Measurements from ENCODE around the gene DDX27. TPM values are rescaled to one million over a fixed set of nuclear protein-coding genes. Genes with fewer than 3 reads are reported as not detected.

Gene DDX27
- total and polyA plus RNA-seq, 9 of the 15 experiments (the other 6 are each of a cell fraction or from before 2014, with no cell fraction given): 17.9 to 79.3 (median 57.0) TPM

GRCh38 chr20:49287555-49288249 is 68.5 kb downstream of the DDX27 start (continued):
- TF ChIP-seq, protein P1, sequence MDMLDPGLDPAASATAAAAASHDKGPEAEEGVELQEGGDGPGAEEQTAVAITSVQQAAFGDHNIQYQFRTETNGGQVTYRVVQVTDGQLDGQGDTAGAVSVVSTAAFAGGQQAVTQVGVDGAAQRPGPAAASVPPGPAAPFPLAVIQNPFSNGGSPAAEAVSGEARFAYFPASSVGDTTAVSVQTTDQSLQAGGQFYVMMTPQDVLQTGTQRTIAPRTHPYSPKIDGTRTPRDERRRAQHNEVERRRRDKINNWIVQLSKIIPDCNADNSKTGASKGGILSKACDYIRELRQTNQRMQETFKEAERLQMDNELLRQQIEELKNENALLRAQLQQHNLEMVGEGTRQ (CRISPR knock-in tag; IDR thresholded peaks at IDR 0.05): peak; percentile 76
- TF ChIP-seq L3MBTL2 (IDR thresholded peaks at IDR 0.05): peak; percentile 33; the same call in 1 of the 2 replicates
- peak; percentile 47; the same call in 1 of the 2 replicates for TF ChIP-seq DPF2 (IDR thresholded peaks at IDR 0.05)
- TF ChIP-seq HNRNPUL1 (IDR thresholded peaks at IDR 0.05; ENCODE audit: low read length): peak; percentile 67; the same call in 1 of the 2 replicates
- TF ChIP-seq, protein P2, sequence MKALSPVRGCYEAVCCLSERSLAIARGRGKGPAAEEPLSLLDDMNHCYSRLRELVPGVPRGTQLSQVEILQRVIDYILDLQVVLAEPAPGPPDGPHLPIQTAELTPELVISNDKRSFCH (CRISPR knock-in tag; IDR thresholded peaks at IDR 0.05): no peak
- TF ChIP-seq, protein P2 (tag; IDR thresholded peaks at IDR 0.05): peak; percentile 96
- TF ChIP-seq POLR2B (IDR thresholded peaks at IDR 0.05; ENCODE audit: low read depth, partially characterized antibody): peak; percentile 10
- no peak for TF ChIP-seq BCOR (IDR thresholded peaks at IDR 0.05)
- TF ChIP-seq ZFP1 (CRISPR knock-in tag; IDR thresholded peaks at IDR 0.05): no peak
- 0 out of 2 replicates have a peak, but pooled peaks have one; percentile 8 for TF ChIP-seq E2F1 (CRISPR knock-in tag; IDR thresholded peaks at IDR 0.05)
- peak; percentile 36; the same call in 1 of the 2 replicates for TF ChIP-seq IRF9 (tag; IDR thresholded peaks at IDR 0.05)
- peak; percentile 15 for TF ChIP-seq SMAD1 (IDR thresholded peaks at IDR 0.05; ENCODE audit: low read depth, low read length, partially characterized antibody)
- peak in 1 of 3 experiments; percentile 26 for TF ChIP-seq YY1 (IDR thresholded peaks at IDR 0.05; ENCODE audit: borderline replicate concordance in 1 of 3, control insufficient read depth in 1 of 3, extremely low read depth in 1 of 3, insufficient read depth in 3 of 3, insufficient read length in 1 of 3, insufficient replicate concordance in 2 of 3, low read depth in 1 of 3, low read length in 2 of 3)
- peak; percentile 17; the same call in 1 of the 2 replicates for TF ChIP-seq SUPT5H (IDR thresholded peaks at IDR 0.05)
- TF ChIP-seq POLR2A (conservative IDR thresholded peaks at IDR 0.05): peak; percentile 67
- TF ChIP-seq, protein P3, sequence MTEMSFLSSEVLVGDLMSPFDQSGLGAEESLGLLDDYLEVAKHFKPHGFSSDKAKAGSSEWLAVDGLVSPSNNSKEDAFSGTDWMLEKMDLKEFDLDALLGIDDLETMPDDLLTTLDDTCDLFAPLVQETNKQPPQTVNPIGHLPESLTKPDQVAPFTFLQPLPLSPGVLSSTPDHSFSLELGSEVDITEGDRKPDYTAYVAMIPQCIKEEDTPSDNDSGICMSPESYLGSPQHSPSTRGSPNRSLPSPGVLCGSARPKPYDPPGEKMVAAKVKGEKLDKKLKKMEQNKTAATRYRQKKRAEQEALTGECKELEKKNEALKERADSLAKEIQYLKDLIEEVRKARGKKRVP (CRISPR knock-in tag; IDR thresholded peaks at IDR 0.05): peak; percentile 70
- TF ChIP-seq FOXJ2 (tag; IDR thresholded peaks at IDR 0.05): no peak
- TF ChIP-seq EWSR1 (IDR thresholded peaks at IDR 0.05; ENCODE audit: borderline replicate concordance, low read depth, partially characterized antibody): peak; percentile 69
- peak; percentile 47 for TF ChIP-seq POLR2AphosphoS2 (IDR thresholded peaks at IDR 0.05; ENCODE audit: low read length)
- peak; percentile 15; the same call in 1 of the 2 replicates for TF ChIP-seq PTRF (tag; IDR thresholded peaks at IDR 0.05)
- no peak for TF ChIP-seq MAFG (tag; conservative IDR thresholded peaks at IDR 0.05)
- TF ChIP-seq ILK (tag; IDR thresholded peaks at IDR 0.05; ENCODE audit: borderline replicate concordance, low read depth): no peak
- 0 out of 2 replicates have a peak, but pooled peaks have one; percentile 2 for TF ChIP-seq EP300 (IDR thresholded peaks at IDR 0.05; ENCODE audit: low read length)
- TF ChIP-seq FUS (optimal IDR thresholded peaks at IDR 0.05; ENCODE audit: low read depth, low read length): no peak
